DOHH2 (cell line): ENCODE results near the gene SLC29A4.
"Not testable (repeated sequence)": the region's sequence is repeated elsewhere in the genome, so short reads cannot be mapped to it uniquely, and the experiment has no call there.

Source experiments
- H3F3A ChIP-seq: fragments of 200-600 bp; sonication (generic), shearing (Covaris generic); 2 replicates; pipeline ENCODE4 v1.6.0; 2016; ENCODE audit warnings: antibody characterized with exemption, mild to moderate bottlenecking; ENCODE audit not compliant: control insufficient read depth, insufficient read depth
- H3K27ac ChIP-seq: fragments of 200-600 bp; sonication (generic); 2 replicates; pipeline ENCODE4 v1.5.1; 2014; ENCODE audit warnings: low read depth, mild to moderate bottlenecking, low read length, moderate library complexity
- H3K27me3 ChIP-seq: fragments of 200-600 bp; sonication (generic); 2 replicates; pipeline ENCODE4 v1.6.1; 2014; ENCODE audit warnings: mild to moderate bottlenecking, low read length, mixed read lengths; ENCODE audit not compliant: control insufficient read depth
- H3K36me3 ChIP-seq: fragments of 200-600 bp; sonication (generic); 2 replicates; pipeline ENCODE4 v1.6.1; 2014; ENCODE audit warnings: mild to moderate bottlenecking, low read length, moderate library complexity, mixed read lengths; ENCODE audit not compliant: control insufficient read depth
- H3K4me1 ChIP-seq: fragments of 200-600 bp; sonication (generic); 2 replicates; pipeline ENCODE4 v1.6.1; 2014; ENCODE audit warnings: mild to moderate bottlenecking, low read length, mixed read lengths; ENCODE audit not compliant: control insufficient read depth
- H3K4me2 ChIP-seq: fragments of 200-600 bp; sonication (generic); 2 replicates; pipeline ENCODE4 v1.6.0; 2014; ENCODE audit warnings: mild to moderate bottlenecking, low read length, moderate library complexity
- H3K4me3 ChIP-seq: fragments of 200-600 bp; sonication (generic); 2 replicates; pipeline ENCODE4 v1.5.1; 2014; ENCODE audit warnings: mild to moderate bottlenecking, low read length, mixed read lengths
- H3K79me2 ChIP-seq: fragments of 200-600 bp; sonication (generic); 2 replicates; pipeline ENCODE4 v1.6.1; 2014; ENCODE audit warnings: mild to moderate bottlenecking, low read length, mixed read lengths; ENCODE audit not compliant: control insufficient read depth
- H3K9me2 ChIP-seq: fragments of 200-600 bp; sonication (generic); replicated peaks from 2 replicates; pipeline ENCODE4 v1.6.1; 2014; ENCODE audit warnings: mild to moderate bottlenecking, low read length, mixed read lengths; ENCODE audit not compliant: control insufficient read depth
- H3K9me3 ChIP-seq: fragments of 200-600 bp; sonication (generic); 2 replicates; pipeline ENCODE4 v1.6.1; 2014; ENCODE audit warnings: antibody characterized with exemption, low read length, mixed read lengths; ENCODE audit not compliant: control insufficient read depth, insufficient read depth
- H4K20me1 ChIP-seq: fragments of 200-600 bp; sonication (generic); 2 replicates; pipeline ENCODE4 v1.6.0; 2014; ENCODE audit warnings: low read depth, mild to moderate bottlenecking, antibody characterized with exemption, low read length, moderate library complexity; ENCODE audit not compliant: control insufficient read depth, insufficient read depth
- EZH2phosphoT487 ChIP-seq: fragments of 200-600 bp; sonication (generic); IDR thresholded peaks from 2 replicates; pipeline ENCODE4 v1.6.1; 2017; ENCODE audit warnings: borderline replicate concordance, mild to moderate bottlenecking, antibody characterized with exemption, low read length, moderate library complexity, mixed read lengths
- TF ChIP-seq, protein P1 (sequence below): fragments of 200-600 bp; sonication (generic); IDR thresholded peaks from one replicate; pipeline ENCODE4 v1.5.1; 2014; ENCODE audit warnings: antibody characterized with exemption, mild to moderate bottlenecking, low read depth, low read length; ENCODE audit not compliant: poor library complexity, severe bottlenecking

SLC29A4 gene

DNA sequence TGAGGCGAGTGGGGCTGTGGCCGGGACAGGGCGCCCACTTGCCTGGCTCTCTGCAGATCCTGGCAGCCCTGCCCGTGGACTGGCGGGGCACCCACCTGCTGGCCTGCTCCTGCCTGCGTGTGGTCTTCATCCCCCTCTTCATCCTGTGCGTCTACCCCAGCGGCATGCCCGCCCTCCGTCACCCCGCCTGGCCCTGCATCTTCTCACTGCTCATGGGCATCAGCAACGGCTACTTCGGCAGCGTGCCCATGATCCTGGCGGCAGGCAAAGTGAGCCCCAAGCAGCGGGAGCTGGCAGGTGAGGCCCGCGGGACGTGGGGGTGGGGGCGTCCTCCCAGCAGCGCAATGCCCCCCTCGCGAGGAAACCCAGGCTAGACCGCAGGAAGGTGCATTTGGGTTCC lies 17.6 kb downstream of the SLC29A4 start:
- TF ChIP-seq EZH2phosphoT487, result no peak
- TF ChIP-seq, protein P1, sequence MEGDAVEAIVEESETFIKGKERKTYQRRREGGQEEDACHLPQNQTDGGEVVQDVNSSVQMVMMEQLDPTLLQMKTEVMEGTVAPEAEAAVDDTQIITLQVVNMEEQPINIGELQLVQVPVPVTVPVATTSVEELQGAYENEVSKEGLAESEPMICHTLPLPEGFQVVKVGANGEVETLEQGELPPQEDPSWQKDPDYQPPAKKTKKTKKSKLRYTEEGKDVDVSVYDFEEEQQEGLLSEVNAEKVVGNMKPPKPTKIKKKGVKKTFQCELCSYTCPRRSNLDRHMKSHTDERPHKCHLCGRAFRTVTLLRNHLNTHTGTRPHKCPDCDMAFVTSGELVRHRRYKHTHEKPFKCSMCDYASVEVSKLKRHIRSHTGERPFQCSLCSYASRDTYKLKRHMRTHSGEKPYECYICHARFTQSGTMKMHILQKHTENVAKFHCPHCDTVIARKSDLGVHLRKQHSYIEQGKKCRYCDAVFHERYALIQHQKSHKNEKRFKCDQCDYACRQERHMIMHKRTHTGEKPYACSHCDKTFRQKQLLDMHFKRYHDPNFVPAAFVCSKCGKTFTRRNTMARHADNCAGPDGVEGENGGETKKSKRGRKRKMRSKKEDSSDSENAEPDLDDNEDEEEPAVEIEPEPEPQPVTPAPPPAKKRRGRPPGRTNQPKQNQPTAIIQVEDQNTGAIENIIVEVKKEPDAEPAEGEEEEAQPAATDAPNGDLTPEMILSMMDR, result no peak
- Histone ChIP-seq H3K4me3 (no peak overlapping the region), H3K79me2 (no peaks in the 10 kb centered on the region), H3K9me3 (no peaks in the 10 kb centered on the region), H3F3A (no peaks in the 10 kb centered on the region), H3K27ac (no peak overlapping the region), H4K20me1 (no peaks in the 10 kb centered on the region), H3K27me3 (peaks cover 5% of the 10 kb centered on the region), H3K4me2 (no peak overlapping the region), H3K4me1 (peaks cover 15% of the 10 kb centered on the region), H3K9me2 (no peaks in the 10 kb centered on the region), H3K36me3 (no peaks in the 10 kb centered on the region)

DNA sequence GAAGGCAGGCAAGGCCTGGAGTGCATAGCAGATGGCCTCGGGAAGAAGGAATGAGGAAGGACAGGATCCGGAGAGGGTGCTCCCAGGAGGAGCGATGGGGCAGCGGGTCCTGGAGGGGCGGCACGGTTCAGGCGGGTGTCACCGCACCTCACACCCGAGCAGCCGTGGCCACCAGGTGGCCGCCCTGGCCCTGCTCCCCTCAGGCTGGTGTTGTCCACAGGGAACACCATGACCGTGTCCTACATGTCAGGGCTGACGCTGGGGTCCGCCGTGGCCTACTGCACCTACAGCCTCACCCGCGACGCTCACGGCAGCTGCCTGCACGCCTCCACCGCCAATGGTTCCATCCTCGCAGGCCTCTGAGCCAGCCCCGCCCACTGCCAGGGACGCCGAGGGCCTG lies 19.8 kb downstream of the SLC29A4 start:
- Histone ChIP-seq H3F3A (no peaks in the 10 kb centered on the region), H3K4me2 (no peak overlapping the region), H4K20me1 (no peaks in the 10 kb centered on the region), H3K27me3 (no peaks in the 10 kb centered on the region), H3K79me2 (no peaks in the 10 kb centered on the region), H3K4me3 (no peak overlapping the region), H3K4me1 (peaks cover 6% of the 10 kb centered on the region), H3K9me2 (no peaks in the 10 kb centered on the region), H3K27ac (no peak overlapping the region), H3K9me3 (no peaks in the 10 kb centered on the region), H3K36me3 (no peaks in the 10 kb centered on the region; the same call in 1 of the 2 replicates)
- TF ChIP-seq EZH2phosphoT487, result no peak

DNA sequence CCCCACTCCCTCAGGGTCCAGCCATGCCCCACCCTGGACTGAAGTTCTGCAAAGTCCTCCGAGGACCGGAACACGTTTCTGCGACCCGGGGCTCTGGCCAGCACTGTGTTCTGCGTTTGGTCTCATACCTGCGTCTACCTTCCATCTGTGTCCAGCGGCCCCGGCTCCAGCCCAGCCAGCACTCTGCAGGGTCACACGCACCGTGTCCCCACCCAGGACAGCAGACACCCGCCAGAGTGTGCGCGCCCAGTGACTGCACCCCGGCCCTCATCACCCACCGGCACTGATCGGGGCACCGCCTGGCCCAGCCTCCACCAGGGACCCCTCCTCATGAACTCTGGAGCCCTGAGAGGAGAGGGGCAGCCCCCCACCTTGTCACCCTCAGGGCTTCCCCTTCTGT lies 20.3 kb downstream of the SLC29A4 start:
- Histone ChIP-seq H3K27ac (no peak overlapping the region), H3K79me2 (no peaks in the 10 kb centered on the region), H3K9me2 (no peaks in the 10 kb centered on the region), H3K9me3 (no peaks in the 10 kb centered on the region), H3F3A (no peaks in the 10 kb centered on the region), H4K20me1 (no peaks in the 10 kb centered on the region), H3K27me3 (no peaks in the 10 kb centered on the region), H3K4me2 (no peak overlapping the region), H3K4me3 (no peak overlapping the region), H3K36me3 (no peaks in the 10 kb centered on the region; the same call in 1 of the 2 replicates), H3K4me1 (peaks cover 1% of the 10 kb centered on the region)
- TF ChIP-seq, protein P1, result no peak
- TF ChIP-seq EZH2phosphoT487, result no peak

DNA sequence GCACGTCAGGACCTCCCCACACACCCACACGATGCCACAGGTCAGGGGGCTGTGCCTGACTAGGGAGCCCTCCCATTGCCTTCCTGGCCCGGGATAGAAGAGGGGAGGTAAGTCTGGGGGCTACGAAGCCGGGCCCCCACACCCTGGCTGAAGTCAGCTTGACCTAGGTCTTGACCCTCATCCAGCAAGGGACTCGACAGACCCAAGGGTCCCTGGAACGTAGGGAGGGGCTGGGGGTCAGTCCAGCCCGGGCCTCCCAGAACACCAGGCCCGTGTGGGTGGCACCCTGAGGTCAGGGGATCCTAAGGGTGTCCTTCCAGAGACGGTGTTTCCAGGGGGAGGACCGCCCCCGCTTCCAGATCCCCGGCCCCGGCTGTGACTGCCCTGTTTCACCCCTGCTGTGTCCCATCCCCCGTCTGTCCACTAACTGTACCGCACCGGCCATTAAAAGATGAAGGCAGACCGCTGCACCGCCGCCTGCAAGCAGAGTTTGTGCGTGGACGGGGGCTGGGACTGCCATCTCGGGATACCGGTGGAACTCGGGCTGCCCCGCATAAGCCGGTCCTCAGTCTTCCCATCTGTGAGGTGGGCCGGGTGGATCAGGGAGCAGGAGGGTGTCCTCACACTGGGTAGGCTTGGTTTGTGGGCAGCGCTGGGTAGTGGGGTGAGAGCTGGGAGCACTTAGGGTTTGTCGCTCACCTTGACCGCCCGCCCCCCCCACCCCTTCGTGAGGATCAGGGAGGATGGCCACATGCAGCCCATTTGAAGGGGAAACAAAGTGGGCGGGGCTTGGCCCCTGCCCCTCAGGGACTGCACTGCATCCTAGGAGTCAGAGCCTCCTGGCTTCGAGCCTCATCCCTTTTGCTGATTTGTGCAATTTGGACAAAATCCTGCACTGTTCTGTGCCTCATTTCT lies 21.1 kb downstream of the SLC29A4 start:
- no peak for TF ChIP-seq EZH2phosphoT487
- TF ChIP-seq, protein P1, result no peak
- H3K27me3 ChIP-seq, result no peaks in the 10 kb centered on the region

DNA sequence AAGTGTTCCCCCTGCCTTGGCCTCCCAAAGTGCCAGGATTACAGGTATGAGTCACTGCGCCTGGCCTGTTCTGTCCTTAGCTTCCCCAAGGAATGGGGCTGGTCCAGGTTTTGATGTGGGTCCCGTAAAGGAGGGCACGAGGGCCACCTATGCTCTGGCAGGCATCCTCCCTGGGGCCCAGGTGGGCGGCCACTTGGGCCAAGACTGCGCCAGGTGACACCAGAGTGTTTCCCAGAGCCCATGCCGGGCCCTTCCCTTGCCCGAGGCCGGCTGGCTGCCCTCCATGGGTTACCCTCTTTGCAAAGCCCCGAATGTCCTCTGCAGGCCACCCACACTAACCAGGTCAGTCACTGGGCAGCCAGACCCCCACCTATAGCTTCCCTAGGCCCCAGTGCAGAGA lies 22.3 kb downstream of the SLC29A4 start:
- H3K4me1 ChIP-seq, H3F3A ChIP-seq: not testable (repeated sequence)

More for the DNA sequence above, 21.1 kb downstream of the SLC29A4 start:
- Histone ChIP-seq H3K9me3 (no peaks in the 10 kb centered on the region), H3K4me3 (no peak overlapping the region), H3K36me3 (no peaks in the 10 kb centered on the region; the same call in 1 of the 2 replicates), H3K9me2 (no peaks in the 10 kb centered on the region), H3K4me2 (no peak overlapping the region), H3K79me2 (no peaks in the 10 kb centered on the region), H3K27ac (no peak overlapping the region), H3K4me1 (no peaks in the 10 kb centered on the region), H3F3A (no peaks in the 10 kb centered on the region), H4K20me1 (no peaks in the 10 kb centered on the region)

More for the DNA sequence above, 22.3 kb downstream of the SLC29A4 start:
- H4K20me1 ChIP-seq, H3K9me3 ChIP-seq, H3K9me2 ChIP-seq, H3K27me3 ChIP-seq, H3K4me3 ChIP-seq, H3K36me3 ChIP-seq, H3K79me2 ChIP-seq, H3K27ac ChIP-seq, H3K4me2 ChIP-seq: not testable (repeated sequence)
